MCF 10A (cell line): ENCODE measurements around the gene CRIM1. TPM values are rescaled to one million over a fixed set of nuclear protein-coding genes. Genes with fewer than 3 reads are reported as not detected.

Experiments
- BruUV-seq: library from RNA; stranded (reverse); fragments of 400-500 nt; replicated peaks from 2 replicates; lab custom pipeline; 2021; lab: Mats Ljungman, UMichigan
- CTCF ChIA-PET: fragments of 300-600 bp; sonication (Branson Sonifier 250); formaldehyde crosslinking; extraction: SDS; loops from one replicate; lab custom pipeline; 2021; ENCODE audit warnings: antibody characterized with exemption, inconsistent platforms; lab: Yijun Ruan, JAX
- POLR2A ChIA-PET: fragments of 300-600, 350-650 bp; sonication (Branson Sonifier 250); formaldehyde crosslinking; extraction: SDS; loops from one replicate; lab custom pipeline; 2020; ENCODE audit warnings: antibody characterized with exemption, inconsistent platforms; lab: Yijun Ruan, JAX
- DNase-seq: peaks from one replicate; pipeline ENCODE4 v3.0.0-alpha.2; 2018; ENCODE audit not compliant: unreplicated experiment
- H3K27ac Mint-ChIP-seq: one replicate; pipeline ENCODE4 v1.8.0; 2022; ENCODE audit warnings: mild to moderate bottlenecking, low read depth, mixed read lengths; ENCODE audit not compliant: unreplicated experiment
- H3K27me3 Mint-ChIP-seq: one replicate; pipeline ENCODE4 v1.8.0; 2022; ENCODE audit warnings: mixed read lengths; ENCODE audit not compliant: insufficient read depth, unreplicated experiment
- H3K36me3 Mint-ChIP-seq: one replicate; pipeline ENCODE4 v1.8.0; 2022; ENCODE audit warnings: mild to moderate bottlenecking, moderate library complexity, mixed read lengths; ENCODE audit not compliant: insufficient read depth, unreplicated experiment
- H3K4me1 Mint-ChIP-seq: one replicate; pipeline ENCODE4 v1.8.0; 2022; ENCODE audit warnings: mixed read lengths; ENCODE audit not compliant: insufficient read depth, unreplicated experiment
- H3K4me3 Mint-ChIP-seq: one replicate; pipeline ENCODE4 v1.8.0; 2022; ENCODE audit warnings: mild to moderate bottlenecking, moderate library complexity, mixed read lengths; ENCODE audit not compliant: unreplicated experiment
- H3K9me3 Mint-ChIP-seq: one replicate; pipeline ENCODE4 v1.8.0; 2022; ENCODE audit warnings: mixed read lengths; ENCODE audit not compliant: unreplicated experiment
- intact Hi-C: fragments of 100-400 bp; cut with micrococcal nuclease; formaldehyde crosslinking; loops from 2 replicates; pipeline ENCODE4 v1.14.1; 2022
- total RNA-seq: library from RNA; stranded (reverse); gene quantifications from 2 replicates; pipeline ENCODE4 v1.2.3, GENCODE V29; 2022
- TF ChIP-seq, protein P1 (sequence below): fragments of 200-600 bp; IDR thresholded peaks from one replicate; pipeline ENCODE4 v1.8.0; 2022; ENCODE audit warnings: antibody characterized with exemption, mild to moderate bottlenecking; ENCODE audit not compliant: unreplicated experiment

CRIM1 gene
- total RNA-seq, 1 experiment from 2014 or later: 185 TPM

DNA sequence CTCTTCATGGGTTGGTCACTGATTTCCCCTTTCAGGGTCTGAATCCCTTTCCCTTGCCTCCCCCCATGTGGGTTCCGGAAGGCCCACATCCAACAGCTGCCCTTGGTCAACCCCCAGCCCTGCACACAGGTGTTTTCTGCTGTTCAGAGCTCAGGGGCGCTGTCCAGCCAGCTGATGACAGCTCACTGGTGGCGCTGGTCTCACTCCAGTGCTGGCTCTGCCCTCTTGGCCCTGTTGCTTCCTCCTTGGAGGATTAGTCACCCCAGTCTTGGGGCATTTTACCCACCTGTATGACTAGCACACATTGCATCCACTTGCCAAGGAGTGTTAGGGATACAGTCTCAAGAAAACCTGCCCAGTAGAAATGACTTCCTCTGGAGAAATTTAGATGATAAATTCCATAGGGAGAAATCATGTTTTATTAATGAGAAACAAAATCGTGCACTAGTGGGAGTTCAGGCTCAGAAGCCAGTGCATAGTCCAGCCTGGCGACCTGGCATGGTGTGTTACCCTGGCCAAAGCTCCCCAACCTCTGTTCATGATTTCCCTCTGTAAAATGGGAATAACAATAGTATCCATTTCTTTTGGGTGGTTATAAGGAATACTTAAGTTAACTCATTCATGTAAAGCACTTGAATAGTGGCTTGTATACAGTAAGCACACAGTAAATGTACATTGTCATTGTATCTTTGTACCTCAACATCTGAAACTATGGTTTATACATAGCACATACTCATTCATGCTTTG lies 21.6 kb downstream of the CRIM1 start:
- BruUV-seq: no TSS peak
- no peaks in the 10 kb centered on the region for H3K9me3 Mint-ChIP-seq
- H3K4me3 Mint-ChIP-seq: no peak overlapping the region
- DNase-seq: peak; percentile 85
- H3K27me3 Mint-ChIP-seq: no peaks in the 10 kb centered on the region
- POLR2A ChIA-PET: interaction anchor here (0.7 to 14.2 kb wide), 16 partner anchors 8 to 221 kb away, joined by 3 to 742 read pairs (median 6); partner anchors contain the start of genes CRIM1 and FEZ2
- TF ChIP-seq, protein P1, sequence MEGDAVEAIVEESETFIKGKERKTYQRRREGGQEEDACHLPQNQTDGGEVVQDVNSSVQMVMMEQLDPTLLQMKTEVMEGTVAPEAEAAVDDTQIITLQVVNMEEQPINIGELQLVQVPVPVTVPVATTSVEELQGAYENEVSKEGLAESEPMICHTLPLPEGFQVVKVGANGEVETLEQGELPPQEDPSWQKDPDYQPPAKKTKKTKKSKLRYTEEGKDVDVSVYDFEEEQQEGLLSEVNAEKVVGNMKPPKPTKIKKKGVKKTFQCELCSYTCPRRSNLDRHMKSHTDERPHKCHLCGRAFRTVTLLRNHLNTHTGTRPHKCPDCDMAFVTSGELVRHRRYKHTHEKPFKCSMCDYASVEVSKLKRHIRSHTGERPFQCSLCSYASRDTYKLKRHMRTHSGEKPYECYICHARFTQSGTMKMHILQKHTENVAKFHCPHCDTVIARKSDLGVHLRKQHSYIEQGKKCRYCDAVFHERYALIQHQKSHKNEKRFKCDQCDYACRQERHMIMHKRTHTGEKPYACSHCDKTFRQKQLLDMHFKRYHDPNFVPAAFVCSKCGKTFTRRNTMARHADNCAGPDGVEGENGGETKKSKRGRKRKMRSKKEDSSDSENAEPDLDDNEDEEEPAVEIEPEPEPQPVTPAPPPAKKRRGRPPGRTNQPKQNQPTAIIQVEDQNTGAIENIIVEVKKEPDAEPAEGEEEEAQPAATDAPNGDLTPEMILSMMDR: no peak
- peaks cover 71% of the 10 kb centered on the region for H3K4me1 Mint-ChIP-seq
- H3K27ac Mint-ChIP-seq: peak overlapping the region; percentile 78
- intact Hi-C loops: no loop called here
- peaks cover 46% of the 10 kb centered on the region for H3K36me3 Mint-ChIP-seq
- CTCF ChIA-PET: interaction anchor here (0.6 to 5.0 kb wide), 17 partner anchors 9 to 317 kb away, joined by 3 to 19 read pairs (median 4); no protein-coding TSS in a partner anchor

DNA sequence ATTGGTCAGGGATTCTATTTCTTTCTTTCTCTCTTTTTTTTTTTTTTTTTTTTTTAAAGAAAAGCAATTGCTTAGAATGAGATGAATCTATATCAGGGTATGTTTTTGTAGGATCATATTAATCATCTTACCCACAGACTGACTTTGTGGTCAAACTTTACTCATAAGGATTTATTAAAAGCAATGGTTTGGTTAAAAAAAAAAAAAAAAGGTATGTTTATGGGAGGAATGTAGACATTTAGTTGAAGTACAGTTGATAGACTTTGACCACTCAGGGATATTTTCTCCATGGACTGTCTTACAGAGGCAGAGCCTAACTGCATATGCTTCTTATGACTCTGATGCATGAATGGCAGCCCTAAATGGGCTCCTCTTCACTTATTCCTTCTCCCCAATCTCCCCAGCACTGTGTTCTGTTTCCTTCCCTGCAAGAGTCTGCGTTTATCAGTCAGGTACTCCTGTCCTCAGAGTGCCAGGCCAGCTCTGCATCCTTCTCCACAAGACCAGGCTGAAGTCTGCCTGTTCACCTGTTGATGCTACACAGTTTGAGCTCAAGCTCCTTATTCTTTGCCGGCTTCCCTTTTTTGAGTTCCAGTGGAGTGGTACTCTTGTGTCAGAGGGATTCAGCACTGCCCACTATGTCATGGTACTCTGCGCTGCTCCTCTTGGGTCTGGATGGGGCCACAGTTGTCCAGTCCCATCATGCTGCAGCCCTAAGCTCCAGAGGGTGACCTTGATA lies 24.3 kb downstream of the CRIM1 start:
- H3K9me3 Mint-ChIP-seq: no peaks in the 10 kb centered on the region
- intact Hi-C loops: no loop called here
- H3K4me3 Mint-ChIP-seq: no peak overlapping the region
- no peak for DNase-seq
- no peak overlapping the region for H3K27ac Mint-ChIP-seq
- peaks cover 61% of the 10 kb centered on the region for H3K36me3 Mint-ChIP-seq
- peaks cover 52% of the 10 kb centered on the region for H3K4me1 Mint-ChIP-seq
- no peaks in the 10 kb centered on the region for H3K27me3 Mint-ChIP-seq
- CTCF ChIA-PET: interaction anchor here (0.7 to 1.1 kb wide), 2 partner anchors 15 to 22 kb away, joined by 3 read pairs; no protein-coding TSS in a partner anchor
- no TSS peak for BruUV-seq
- TF ChIP-seq, protein P1: no peak
- POLR2A ChIA-PET: interaction anchor here (5.9 kb wide), 1 partner anchor 7 kb away, joined by 38 read pairs; no protein-coding TSS in a partner anchor

DNA sequence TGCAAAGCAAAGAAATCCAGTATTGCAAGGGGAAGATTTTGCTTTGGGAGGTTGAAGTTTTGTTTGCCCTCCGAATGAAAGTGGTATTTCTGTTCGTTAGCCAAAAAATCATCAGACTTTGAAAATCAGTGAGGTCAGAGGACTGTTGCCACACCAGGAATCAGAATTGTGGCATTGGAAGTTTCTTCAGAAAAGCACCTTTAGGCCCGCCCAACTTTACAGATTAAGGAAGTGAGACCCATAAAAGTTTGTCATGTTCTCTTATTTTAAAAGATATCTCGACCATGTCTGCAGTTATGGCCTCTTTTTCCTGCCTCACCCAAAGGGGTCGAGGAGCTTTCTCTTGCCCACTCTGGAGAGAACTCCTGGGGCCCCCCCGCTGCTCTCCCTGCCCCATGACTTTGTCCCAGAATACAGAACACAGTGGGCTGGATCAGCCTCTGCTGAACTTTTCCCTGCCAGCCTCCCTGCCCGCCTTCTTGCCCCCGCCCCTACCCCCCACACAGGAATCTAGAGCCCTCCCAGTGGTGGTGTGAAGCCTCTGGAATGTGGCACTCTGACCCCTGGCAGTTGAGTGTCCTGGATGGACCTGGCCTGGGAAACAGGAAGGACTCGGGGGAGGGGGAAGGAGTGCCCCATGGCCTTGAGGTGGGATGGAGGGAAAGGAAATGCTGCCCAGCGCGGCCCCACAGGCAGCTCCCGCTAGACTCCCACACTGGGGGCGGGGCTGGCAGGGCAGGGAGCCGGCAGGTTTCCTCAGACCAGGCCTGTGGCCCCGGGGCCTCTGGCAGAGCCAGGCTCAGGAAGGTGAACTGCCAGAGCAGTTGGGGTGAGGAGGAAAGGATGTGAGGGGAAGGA lies 25.3 kb downstream of the CRIM1 start:
- Mint-ChIP-seq H3K36me3 (peaks cover 71% of the 10 kb centered on the region), H3K27ac (peak overlapping the region; percentile 41), H3K9me3 (no peaks in the 10 kb centered on the region), H3K27me3 (no peaks in the 10 kb centered on the region), H3K4me3 (no peak overlapping the region), H3K4me1 (peaks cover 56% of the 10 kb centered on the region)
- DNase-seq: peak; percentile 56
- ChIA-PET CTCF (interaction anchor here (0.7 to 1.1 kb wide), 3 partner anchors 14 to 23 kb away, joined by 3 read pairs; no protein-coding TSS in a partner anchor), POLR2A (interaction anchor here (1.0 to 5.9 kb wide), 3 partner anchors 8 to 25 kb away, joined by 3 to 38 read pairs (median 4); partner anchors contain the start of gene CRIM1)
- BruUV-seq: no TSS peak
- TF ChIP-seq, protein P1: no peak
- intact Hi-C loops: no loop called here
